Stimulated activated CD4-positive, alpha-beta T cell treated with anti-CD3 and anti-CD28 coated beads, Interleukin-4, amount 100 ng/mL, for 48 hours (primary cell): ENCODE results near the gene OBP2B.
"Not testable (repeated sequence)": the region's sequence is repeated elsewhere in the genome, so short reads cannot be mapped to it uniquely, and the experiment has no call there.

ENCODE experiments used
- DNase-seq, 2 donors: peaks; one replicate each; pipeline ENCODE4 v3.0.0-alpha.2; 2020; ENCODE audit warnings: low read depth in 2 of 2

The OBP2B gene

DNA sequence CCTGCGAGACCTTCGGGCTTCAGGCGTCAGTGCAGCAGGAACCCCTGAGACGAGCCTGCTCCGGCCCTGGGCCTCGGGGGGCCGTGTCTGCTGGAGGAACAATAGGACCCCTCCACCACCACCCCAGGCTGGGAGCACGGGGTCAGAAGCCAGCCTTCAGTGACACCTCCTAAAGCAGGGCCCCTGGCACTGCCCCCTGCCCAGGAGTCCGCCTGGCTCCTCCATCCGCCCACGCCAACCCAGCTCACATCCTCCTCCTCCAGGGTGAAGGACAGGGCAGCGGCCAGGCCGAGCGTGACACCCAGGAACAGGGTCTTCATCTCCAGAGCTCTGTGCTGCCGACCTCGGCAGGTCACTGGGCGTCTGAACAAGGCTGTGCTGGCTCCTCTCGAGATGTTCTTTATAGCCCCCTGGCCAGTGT lies at the start of gene OBP2B:
Gene OBP2B (minus strand): TSS at position 371 of the 421 bp plus-strand sequence. CDS start 51 bp downstream, at position 320.
- DNase-seq = not testable (repeated sequence)

DNA sequence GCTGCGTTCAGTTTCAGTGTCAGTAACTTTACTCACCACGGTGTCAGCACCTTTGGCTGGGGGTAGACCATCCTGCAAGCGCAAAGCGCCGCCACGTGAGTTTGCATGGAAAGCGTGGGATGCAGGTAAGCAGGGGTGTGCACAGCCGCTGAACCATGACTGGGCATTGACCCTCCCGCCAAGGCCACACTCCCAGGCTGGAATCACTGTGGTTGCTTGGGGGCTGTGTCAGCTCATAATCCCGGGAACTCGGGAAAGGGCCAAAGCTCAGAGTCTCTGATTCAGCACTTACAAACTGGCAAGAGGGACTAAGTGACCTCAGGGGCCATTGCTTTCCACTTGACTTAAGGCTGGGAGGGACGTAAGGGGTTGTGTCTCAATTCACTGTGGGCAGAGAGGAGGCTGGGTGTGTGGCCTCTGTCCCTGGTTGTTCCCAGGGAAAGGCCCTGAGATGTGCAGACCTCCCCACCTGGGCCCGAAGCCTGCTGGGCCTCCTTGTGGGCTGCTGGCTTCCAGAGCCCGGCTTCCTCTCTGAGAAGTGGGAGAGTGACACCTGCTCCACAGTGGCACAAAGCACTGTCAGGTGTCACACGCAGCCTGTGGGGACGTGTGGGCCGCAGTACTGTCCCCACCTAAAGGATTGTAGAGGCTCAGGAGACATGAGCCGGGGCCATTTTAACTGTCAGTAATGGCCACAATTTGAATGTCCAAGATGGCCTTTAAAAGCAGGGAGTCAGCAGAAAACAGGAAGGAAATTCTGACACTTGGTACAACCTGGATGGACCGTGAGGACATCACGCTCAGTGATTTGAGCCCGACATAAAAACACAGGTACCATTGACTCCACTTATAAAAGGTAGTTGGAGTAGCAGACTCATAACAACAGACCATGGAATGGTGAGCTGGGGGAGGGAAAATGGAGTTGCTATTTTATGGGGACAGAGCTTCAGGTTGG lies 49.3 kb upstream of the OBP2B start:
- no peak for DNase-seq

DNA sequence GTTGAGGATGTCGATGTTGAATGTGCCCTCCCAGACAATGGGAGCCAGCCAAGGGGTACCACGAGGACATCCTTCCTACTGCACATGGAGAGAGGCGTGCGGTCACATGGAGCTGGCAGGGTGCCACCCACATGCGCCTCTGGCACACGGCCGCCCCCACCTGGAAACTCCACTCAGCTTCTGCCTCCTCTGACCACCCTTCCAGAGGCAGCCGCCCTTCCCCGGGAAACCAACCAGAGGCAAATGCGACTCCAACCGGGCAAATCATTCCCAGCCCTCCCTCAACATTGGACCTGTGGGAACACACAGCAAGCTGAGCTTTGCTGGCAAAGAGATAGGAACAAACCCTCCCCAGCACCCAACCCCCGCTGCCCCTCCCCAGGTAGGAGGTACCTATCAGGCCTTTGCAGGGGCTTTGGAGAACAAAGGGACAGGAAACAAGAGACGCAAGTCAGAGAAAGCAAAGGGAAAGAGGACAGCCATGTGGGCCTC lies 48.5 kb upstream of the OBP2B start:
- DNase-seq = no peak

GRCh38 chr9:133256686-133257091 lies 47.6 kb upstream of the OBP2B start:
- DNase-seq = no peak

GRCh38 chr9:133256136-133256461 lies 47.0 kb upstream of the OBP2B start:
- DNase-seq = no peak

- no peak for DNase-seq
These were observed 46.5 kb upstream of the OBP2B start for GRCh38 chr9:133255371-133256135.

GRCh38 chr9:133254471-133254870 lies 45.4 kb upstream of the OBP2B start:
- DNase-seq = no peak

GRCh38 chr9:133253268-133253667 lies 44.2 kb upstream of the OBP2B start:
- no peak for DNase-seq

DNA sequence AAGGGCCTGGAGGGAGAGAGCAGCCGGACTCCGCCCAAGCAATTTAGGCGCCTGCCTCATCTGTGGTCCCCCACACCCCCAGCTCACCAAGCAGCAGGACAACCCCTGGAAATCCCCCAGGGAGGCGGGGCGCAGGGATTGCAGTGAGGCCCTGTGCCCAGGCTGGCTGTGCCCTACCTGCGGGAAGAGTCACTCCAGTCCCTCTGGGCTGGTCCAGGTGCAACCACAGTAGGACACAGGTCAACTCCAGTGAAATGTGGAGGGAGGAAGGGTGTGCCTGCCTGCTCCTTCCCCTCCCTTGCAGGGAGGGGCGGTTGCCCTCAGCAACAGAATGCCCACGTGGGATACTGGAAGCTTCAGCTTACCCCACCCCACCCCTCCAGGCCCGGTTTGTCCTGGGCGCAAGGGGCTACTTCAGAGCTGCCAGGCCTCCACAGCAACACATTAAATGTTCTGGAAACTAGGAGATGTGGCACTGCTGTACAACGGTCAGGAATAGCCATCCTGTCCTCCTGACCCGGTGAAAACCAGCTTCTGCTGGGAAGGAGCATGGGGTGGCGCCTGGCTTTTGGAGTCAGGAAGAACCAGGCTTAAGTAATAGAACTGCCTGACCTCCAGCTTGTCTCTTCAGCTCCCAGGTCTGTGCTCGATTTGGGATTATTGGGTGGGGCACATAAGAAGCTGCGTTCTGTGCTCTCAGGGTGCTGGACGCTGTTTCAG lies 43.4 kb upstream of the OBP2B start:
- no peak for DNase-seq

DNA sequence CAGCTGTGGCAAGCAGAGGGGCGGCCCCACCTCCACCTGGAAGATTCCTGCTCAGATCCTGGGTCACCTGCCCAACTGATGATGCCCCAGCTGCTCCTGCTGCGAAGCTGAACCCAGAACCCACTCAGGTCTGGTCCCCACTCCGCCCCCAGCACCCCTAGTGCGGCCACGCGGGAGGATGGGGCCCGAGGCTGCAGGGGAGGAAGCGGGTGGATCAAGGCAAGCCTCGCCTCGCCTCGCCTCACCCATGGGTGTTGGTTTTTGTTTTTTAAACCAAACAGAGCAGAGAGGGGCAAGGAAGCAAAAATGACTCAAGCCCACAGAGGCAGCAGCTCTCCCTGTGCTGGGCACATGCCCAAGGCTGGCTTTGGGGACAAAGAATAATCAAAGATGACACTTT lies 42.7 kb upstream of the OBP2B start:
- DNase-seq = no peak

DNA sequence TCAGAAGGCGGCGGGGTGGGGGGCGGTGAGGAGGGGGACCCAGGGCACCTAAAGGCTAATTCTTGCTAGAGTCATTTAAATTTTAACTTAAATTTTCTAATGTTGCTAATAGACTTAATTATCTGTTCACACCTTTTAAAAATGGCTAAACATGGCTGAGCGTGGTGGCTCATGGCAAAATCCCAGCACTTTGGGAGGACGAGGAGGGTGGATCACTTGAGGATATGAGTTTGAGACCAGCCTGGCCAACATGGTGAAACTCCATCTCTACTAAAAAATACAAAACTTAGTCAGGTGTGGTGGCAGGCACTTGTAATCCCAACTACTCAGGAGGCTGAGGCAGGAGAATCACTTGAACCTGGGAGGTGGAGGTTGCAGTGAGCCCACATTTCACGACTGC lies 42.2 kb upstream of the OBP2B start:
- not testable (repeated sequence) for DNase-seq

DNA sequence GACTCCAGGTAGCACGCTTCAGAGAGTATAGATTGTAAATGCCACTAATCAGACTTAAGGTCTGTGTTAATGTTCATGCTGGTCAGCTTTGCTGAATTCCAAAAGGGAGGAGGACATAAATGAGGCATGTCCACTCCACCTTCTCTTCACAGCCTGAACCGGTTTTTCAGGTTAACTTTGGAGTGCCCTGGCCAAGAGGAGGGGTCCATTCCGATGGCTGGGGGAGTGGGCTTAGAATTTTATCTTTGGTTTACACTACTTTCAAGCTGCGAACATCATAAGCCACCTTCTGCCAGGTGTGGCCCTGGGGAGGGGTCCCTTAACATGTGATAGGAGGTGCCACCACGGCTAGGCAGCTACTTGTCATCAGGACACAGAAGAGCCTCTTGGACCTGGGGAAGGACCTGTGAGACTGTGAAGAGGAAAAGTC lies 41.7 kb upstream of the OBP2B start:
- no peak for DNase-seq

DNA sequence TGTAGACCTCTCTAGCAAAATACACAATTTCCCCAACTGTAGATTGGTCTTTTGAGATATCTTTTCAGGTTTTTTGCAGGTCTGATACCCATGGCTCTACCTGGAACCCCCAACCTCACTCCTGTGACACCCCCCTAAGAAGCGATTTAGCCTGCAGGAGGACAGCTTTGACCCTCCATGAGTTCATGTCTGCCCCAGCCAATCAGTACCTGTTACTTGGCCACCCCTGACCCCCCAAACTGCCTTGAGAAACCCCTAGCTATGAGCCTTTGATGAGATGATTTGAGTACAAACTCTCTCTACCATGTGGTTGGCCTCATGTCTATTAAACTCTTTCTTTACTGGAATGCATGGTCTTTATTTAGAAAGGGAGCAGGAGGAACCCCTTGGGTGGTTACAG lies 40.3 kb upstream of the OBP2B start:
- no peak for DNase-seq

DNA sequence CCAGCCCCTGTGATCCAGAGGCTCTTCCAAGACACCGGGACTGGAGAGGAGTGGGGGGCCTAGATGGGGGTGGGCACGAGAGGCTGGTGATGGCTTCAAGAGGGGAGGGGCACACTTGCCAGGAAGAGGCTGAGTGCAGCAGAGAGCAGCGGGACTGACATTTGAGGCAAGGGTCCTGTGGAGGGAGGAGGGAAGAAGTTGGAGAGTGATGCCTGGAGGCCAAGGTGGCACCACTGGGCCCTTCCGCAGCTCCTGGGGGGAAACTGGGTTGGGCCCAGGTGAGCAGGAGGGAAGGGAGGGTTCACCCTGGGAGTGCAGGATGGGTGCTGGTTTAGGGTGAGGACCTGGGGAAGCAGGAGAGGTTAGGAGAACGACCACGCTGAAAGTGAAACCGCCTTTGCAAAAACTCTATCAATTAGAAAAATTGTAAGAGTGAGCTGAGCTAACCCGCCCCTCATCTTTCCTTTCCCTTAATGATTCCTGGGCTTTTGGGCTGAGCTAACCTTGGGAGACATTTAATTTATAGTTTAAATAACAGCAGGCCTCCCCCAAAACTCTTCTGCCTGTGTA lies 39.8 kb upstream of the OBP2B start:
- DNase-seq = no peak

GRCh38 chr9:133247632-133248031 lies 38.6 kb upstream of the OBP2B start:
- no peak for DNase-seq

DNA sequence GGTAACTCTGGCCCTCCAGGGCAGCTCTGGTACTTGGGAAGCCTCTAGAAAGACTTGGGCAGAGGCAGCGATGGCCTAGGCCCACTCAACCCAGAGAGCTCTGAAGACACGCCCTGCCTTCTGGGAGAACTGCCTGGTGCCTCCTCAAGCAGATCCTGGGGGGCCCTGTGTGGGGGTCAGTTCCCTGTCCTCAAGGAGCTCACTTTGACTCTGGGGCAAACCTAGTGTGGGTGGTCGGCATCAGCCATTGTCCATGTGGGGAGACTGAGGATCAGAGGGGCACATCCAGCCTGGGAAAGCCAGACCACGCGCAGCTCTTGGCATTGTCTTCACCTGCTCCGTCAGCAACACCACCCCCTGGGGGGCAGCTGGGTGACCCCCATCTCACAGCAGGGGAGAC lies 37.9 kb upstream of the OBP2B start:
- DNase-seq = no peak

- DNase-seq = no peak
These were observed 37.5 kb upstream of the OBP2B start for GRCh38 chr9:133246562-133246961.

GRCh38 chr9:133242991-133243390 lies 33.9 kb upstream of the OBP2B start:
- DNase-seq = no peak

GRCh38 chr9:133242241-133242640 lies 33.2 kb upstream of the OBP2B start:
- DNase-seq = no peak

- DNase-seq = no peak
These were observed 30.6 kb upstream of the OBP2B start for GRCh38 chr9:133239533-133240090.

DNA sequence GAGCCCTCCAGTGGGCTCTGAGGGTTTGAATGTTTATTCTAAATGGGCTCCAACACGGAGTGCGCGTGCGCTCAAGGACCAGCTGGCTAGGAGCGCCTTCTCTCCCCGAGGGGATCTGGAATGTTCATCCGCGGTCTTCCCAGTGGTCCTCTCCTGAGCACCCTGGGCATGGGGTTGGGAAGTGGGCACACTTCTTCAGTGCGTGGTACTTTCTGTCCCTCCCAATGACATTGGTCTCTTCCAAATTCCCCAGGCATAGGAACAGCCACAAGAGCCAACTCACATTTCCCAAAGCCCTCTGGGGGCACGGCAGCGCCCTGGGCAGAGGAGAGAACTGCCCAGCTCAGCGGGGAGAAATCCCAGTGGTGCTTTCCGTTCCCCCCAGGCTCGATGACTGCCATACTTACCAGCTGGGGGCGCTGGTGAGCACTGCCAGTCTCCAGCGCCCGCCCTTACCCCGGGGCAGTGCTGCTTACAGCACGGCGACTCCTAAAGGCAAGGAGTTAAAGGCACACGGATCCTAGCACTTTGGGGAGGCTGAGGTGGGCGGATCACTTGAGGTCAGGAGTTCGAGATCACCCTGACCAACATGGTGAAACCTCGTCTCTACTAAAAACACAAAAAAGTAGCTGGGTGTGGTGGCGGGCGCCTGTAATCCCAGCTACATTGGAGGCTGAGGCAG lies 29.9 kb upstream of the OBP2B start:
- DNase-seq = peak; percentile 68 to 74
